BLaER1 (cell line): ENCODE measurements around the gene HOMER3.

ENCODE experiments used
- H3K27ac ChIP-seq: shearing (Covaris generic); formaldehyde crosslinking; 2 replicates; pipeline ENCODE4 v1.8.1; 2022
- H3K27me3 ChIP-seq: shearing (Covaris generic); formaldehyde crosslinking; 2 replicates; pipeline ENCODE4 v1.8.1; 2022
- H3K36me3 ChIP-seq: shearing (Covaris generic); formaldehyde crosslinking; 2 replicates; pipeline ENCODE4 v1.8.1; 2022
- H3K4me1 ChIP-seq: shearing (Covaris generic); formaldehyde crosslinking; 2 replicates; pipeline ENCODE4 v1.8.1; 2022
- H3K4me2 ChIP-seq: shearing (Covaris generic); formaldehyde crosslinking; 2 replicates; pipeline ENCODE4 v1.8.1; 2022
- H3K4me3 ChIP-seq: shearing (Covaris generic); formaldehyde crosslinking; 2 replicates; pipeline ENCODE4 v1.8.1; 2022
- H3K9ac ChIP-seq: shearing (Covaris generic); formaldehyde crosslinking; 2 replicates; pipeline ENCODE4 v1.8.1; 2022
- H3K9me3 ChIP-seq: shearing (Covaris generic); formaldehyde crosslinking; 2 replicates; pipeline ENCODE4 v1.8.1; 2022
- H4K20me1 ChIP-seq: shearing (Covaris generic); formaldehyde crosslinking; 2 replicates; pipeline ENCODE4 v1.8.1; 2022
- Cebpa-rat ChIP-seq: shearing (Covaris generic); IDR thresholded peaks from 2 replicates; pipeline ENCODE4 v1.8.1; 2022

The HOMER3 gene

GRCh38 chr19:18940769-18941627 is at the start of gene HOMER3:
Gene HOMER3, minus strand, starts transcription at chr19:18941217. Its CDS starts 2,235 bp downstream, at chr19:18938982.
- Histone ChIP-seq H3K27ac (peak within 1 kb of the TSS; percentile 95), H3K4me2 (peak within 1 kb of the TSS; percentile 98), H3K4me1 (peaks cover 17% of the 10 kb centered on the region), H3K9me3 (no peaks in the 10 kb centered on the region), H4K20me1 (peaks cover 12% of the 10 kb centered on the region), H3K9ac (peak within 1 kb of the TSS; percentile 95), H3K36me3 (peaks cover 27% of the 10 kb centered on the region), H3K4me3 (peak within 1 kb of the TSS; percentile 93), H3K27me3 (no peaks in the 10 kb centered on the region)
- no peak for TF ChIP-seq Cebpa-rat

GRCh38 chr19:18990128-18990708 is 49.2 kb upstream of the HOMER3 start:
- TF ChIP-seq Cebpa-rat: no peak
- H3K27me3 ChIP-seq: no peaks in the 10 kb centered on the region

DNA sequence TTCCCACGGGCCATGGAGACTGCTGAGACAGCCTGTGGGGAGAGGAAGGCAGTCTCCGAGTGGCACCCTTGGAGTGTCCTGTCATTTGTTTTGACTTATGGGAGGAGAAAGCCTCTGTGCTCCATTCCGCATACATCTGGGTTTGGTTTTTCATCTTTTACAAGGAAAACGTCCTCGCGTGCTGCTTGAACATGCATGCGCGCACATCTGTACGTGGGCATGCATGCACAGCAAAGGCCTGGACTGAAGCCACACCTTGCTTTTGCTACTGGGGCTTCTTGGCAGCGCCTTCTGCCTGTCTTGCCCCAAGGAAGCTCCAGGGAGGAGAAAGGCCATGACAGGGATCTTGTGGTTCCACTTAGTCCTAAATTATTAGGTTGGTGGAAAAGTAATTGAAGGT is 48.3 kb upstream of the HOMER3 start:
- Histone ChIP-seq H3K36me3 (peaks cover 42% of the 10 kb centered on the region), H3K4me2 (no peak overlapping the region), H3K9ac (no peak overlapping the region), H3K27me3 (no peaks in the 10 kb centered on the region), H3K27ac (no peak overlapping the region), H3K9me3 (no peaks in the 10 kb centered on the region), H3K4me1 (peaks cover 25% of the 10 kb centered on the region), H4K20me1 (no peaks in the 10 kb centered on the region), H3K4me3 (no peak overlapping the region)
- TF ChIP-seq Cebpa-rat: no peak

More at GRCh38 chr19:18990128-18990708, 49.2 kb upstream of the HOMER3 start:
- H3K27ac ChIP-seq: no peak overlapping the region
- no peak overlapping the region for H3K4me2 ChIP-seq
- no peaks in the 10 kb centered on the region for H3K9me3 ChIP-seq
- no peak overlapping the region for H3K4me3 ChIP-seq
- H3K36me3 ChIP-seq: peaks cover 51% of the 10 kb centered on the region
- peaks cover 2% of the 10 kb centered on the region for H4K20me1 ChIP-seq
- H3K4me1 ChIP-seq: peaks cover 16% of the 10 kb centered on the region
- 0 out of 2 replicates have a peak overlapping the region, but pooled peaks have one; percentile 27 for H3K9ac ChIP-seq

GRCh38 chr19:18987456-18987855 is 46.4 kb upstream of the HOMER3 start:
- no peaks in the 10 kb centered on the region for H3K9me3 ChIP-seq
- H3K4me3 ChIP-seq: no peak overlapping the region
- H3K27ac ChIP-seq: no peak overlapping the region
- no peak overlapping the region for H3K4me2 ChIP-seq
- no peaks in the 10 kb centered on the region for H4K20me1 ChIP-seq
- peaks cover 24% of the 10 kb centered on the region for H3K36me3 ChIP-seq
- H3K9ac ChIP-seq: no peak overlapping the region
- H3K27me3 ChIP-seq: no peaks in the 10 kb centered on the region
- peaks cover 28% of the 10 kb centered on the region for H3K4me1 ChIP-seq
- no peak for TF ChIP-seq Cebpa-rat

DNA sequence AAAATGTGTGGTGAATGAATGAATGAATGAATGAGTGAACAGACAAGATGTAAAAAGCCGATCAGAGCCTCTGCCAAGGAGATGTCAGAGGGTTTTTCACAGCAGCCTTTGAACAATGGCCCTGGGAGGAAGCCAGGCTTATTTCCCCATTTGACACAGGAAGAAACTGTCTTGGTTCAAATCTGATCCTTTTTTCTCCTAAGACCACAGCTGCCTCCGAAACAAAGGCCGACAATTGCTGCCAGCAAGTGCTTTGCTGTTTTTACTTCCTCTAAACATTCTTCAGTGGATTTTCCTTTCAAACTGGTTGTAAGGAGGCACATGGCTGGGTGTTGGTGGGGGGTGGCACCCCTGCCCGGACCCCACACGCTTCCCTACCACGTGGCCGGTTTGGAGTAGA is 44.2 kb upstream of the HOMER3 start:
- Histone ChIP-seq H3K36me3 (peaks cover 4% of the 10 kb centered on the region), H3K9ac (peak overlapping the region; percentile 42; the same call in 1 of the 2 replicates), H4K20me1 (no peaks in the 10 kb centered on the region), H3K4me3 (no peak overlapping the region), H3K4me2 (peak overlapping the region; percentile 66), H3K9me3 (no peaks in the 10 kb centered on the region), H3K4me1 (peaks cover 28% of the 10 kb centered on the region), H3K27ac (peak overlapping the region; percentile 74), H3K27me3 (no peaks in the 10 kb centered on the region)
- TF ChIP-seq Cebpa-rat: no peak

DNA sequence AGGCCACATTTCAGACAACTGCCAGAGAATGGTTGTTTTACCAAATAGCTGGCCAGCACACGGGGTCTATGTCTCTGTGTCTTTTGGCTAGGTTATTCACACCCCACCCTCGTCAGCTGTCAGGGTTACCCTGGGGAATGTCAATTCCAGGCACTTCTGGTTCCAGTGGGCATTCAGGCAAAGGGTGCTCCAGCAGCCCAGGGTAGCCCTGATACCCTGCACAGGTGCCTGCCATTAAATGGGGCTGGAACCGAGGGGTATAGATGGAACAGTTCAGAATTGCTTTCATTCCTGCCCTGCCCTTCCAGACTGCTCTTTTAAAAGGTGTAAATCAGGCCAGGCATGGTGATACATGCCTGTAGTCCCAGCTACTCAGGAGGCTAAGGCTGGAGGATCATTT is 43.2 kb upstream of the HOMER3 start:
- Histone ChIP-seq H3K9me3 (no peaks in the 10 kb centered on the region), H4K20me1 (no peaks in the 10 kb centered on the region), H3K4me2 (peak overlapping the region; percentile 66; the same call in 1 of the 2 replicates), H3K9ac (no peak overlapping the region), H3K27me3 (no peaks in the 10 kb centered on the region), H3K36me3 (no peaks in the 10 kb centered on the region), H3K27ac (no peak overlapping the region), H3K4me1 (peaks cover 29% of the 10 kb centered on the region), H3K4me3 (no peak overlapping the region)
- no peak for TF ChIP-seq Cebpa-rat

DNA sequence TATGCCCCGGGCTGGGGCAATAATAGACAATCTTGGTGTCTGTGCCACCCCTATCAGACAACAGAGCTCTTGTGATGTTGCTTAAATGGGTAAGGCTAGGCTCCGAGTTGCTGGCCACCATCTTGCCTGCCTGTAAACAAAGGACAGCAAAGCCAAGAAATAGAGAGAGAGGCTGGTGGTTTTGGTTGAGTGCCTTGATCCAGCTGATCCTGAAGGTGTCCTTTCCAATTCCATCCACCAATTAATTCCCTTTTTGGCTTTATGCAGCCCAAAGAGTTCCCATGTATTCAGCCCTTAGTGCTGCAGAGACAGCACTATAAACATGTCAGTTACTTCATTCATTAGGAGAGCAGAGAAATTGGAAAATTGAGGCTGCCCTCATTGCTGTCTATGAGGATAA is 41.7 kb upstream of the HOMER3 start:
- H3K9ac ChIP-seq: no peak overlapping the region
- no peak overlapping the region for H3K4me2 ChIP-seq
- no peak overlapping the region for H3K4me3 ChIP-seq
- H3K27me3 ChIP-seq: no peaks in the 10 kb centered on the region
- no peaks in the 10 kb centered on the region for H4K20me1 ChIP-seq
- no peak overlapping the region for H3K27ac ChIP-seq
- H3K4me1 ChIP-seq: peaks cover 45% of the 10 kb centered on the region
- H3K9me3 ChIP-seq: no peaks in the 10 kb centered on the region
- H3K36me3 ChIP-seq: no peaks in the 10 kb centered on the region
- no peak for TF ChIP-seq Cebpa-rat

GRCh38 chr19:18980432-18981020 is 39.5 kb upstream of the HOMER3 start:
- Histone ChIP-seq H3K9me3 (no peaks in the 10 kb centered on the region), H3K4me2 (no peak overlapping the region), H3K4me1 (peaks cover 43% of the 10 kb centered on the region), H4K20me1 (no peaks in the 10 kb centered on the region), H3K36me3 (no peaks in the 10 kb centered on the region), H3K27me3 (no peaks in the 10 kb centered on the region), H3K4me3 (no peak overlapping the region), H3K27ac (no peak overlapping the region), H3K9ac (no peak overlapping the region)
- TF ChIP-seq Cebpa-rat: no peak

- peak overlapping the region; percentile 50; the same call in 1 of the 2 replicates for H3K27ac ChIP-seq
- H3K9me3 ChIP-seq: no peaks in the 10 kb centered on the region
- no peak overlapping the region for H3K9ac ChIP-seq
- H3K4me2 ChIP-seq: peak overlapping the region; percentile 78
- H3K4me3 ChIP-seq: no peak overlapping the region
- no peaks in the 10 kb centered on the region for H3K27me3 ChIP-seq
- H3K4me1 ChIP-seq: peaks cover 28% of the 10 kb centered on the region
- no peak for TF ChIP-seq Cebpa-rat
- no peaks in the 10 kb centered on the region for H4K20me1 ChIP-seq
- H3K36me3 ChIP-seq: no peaks in the 10 kb centered on the region
Observed at GRCh38 chr19:18978616-18979015, 37.6 kb upstream of the HOMER3 start.

- Histone ChIP-seq H3K4me1 (peaks cover 40% of the 10 kb centered on the region), H3K27ac (no peak overlapping the region), H3K9me3 (no peaks in the 10 kb centered on the region), H3K4me2 (no peak overlapping the region), H3K27me3 (no peaks in the 10 kb centered on the region), H3K4me3 (no peak overlapping the region), H3K36me3 (no peaks in the 10 kb centered on the region), H4K20me1 (no peaks in the 10 kb centered on the region), H3K9ac (no peak overlapping the region)
- no peak for TF ChIP-seq Cebpa-rat
Observed at GRCh38 chr19:18975869-18976268, 34.9 kb upstream of the HOMER3 start.
